Peyer's patch (tissue), 4 donors: Measurements from ENCODE around the gene TXLNG. TPM values are rescaled to one million over a fixed set of nuclear protein-coding genes. Genes with fewer than 3 reads are reported as not detected.
"Not testable (repeated sequence)": the region's sequence is repeated elsewhere in the genome, so short reads cannot be mapped to it uniquely, and the experiment has no call there.

Source experiments
- DNase-seq, 3 donors: peaks; one replicate each; pipeline ENCODE4 v3.0.0-alpha.2; 2017 to 2019
- H3K27ac ChIP-seq, 4 donors: fragments of 200-600 bp; sonication (generic); one replicate each; pipeline ENCODE4 v1.5.1; 2016 to 2019
- H3K27me3 ChIP-seq, 2 donors: fragments of 200-600 bp; sonication (generic); one replicate each; pipeline ENCODE4 v1.5.1; 2019
- H3K36me3 ChIP-seq, 3 donors: fragments of 200-600 bp; sonication (generic); one replicate each; pipeline ENCODE4 v1.5.1; 2016 to 2019
- H3K4me1 ChIP-seq, 4 donors: fragments of 200-600 bp; sonication (generic); one replicate each; pipeline ENCODE4 v1.5.1; 2016 to 2019
- H3K4me3 ChIP-seq, 4 donors: fragments of 200-600 bp; sonication (generic); 1 replicate in 3 of 4; 2 replicates in 1 of 4; pipeline ENCODE4 v1.5.1; 2016 to 2019; ENCODE audit warnings: mild to moderate bottlenecking in 1 of 4
- H3K9me3 ChIP-seq, 4 donors: fragments of 200-600 bp; sonication (generic); one replicate each; pipeline ENCODE4 v1.5.1; 2016 to 2019; ENCODE audit warnings: mild to moderate bottlenecking in 1 of 4
- CTCF ChIP-seq, 6 experiments: fragments of 450-650 bp in 4 of 6; fragments of 200-600 bp in 2 of 6; sonication (generic) in 1 of 6; IDR thresholded peaks; one replicate each; pipeline ENCODE4 v1.5.1; 2017 to 2019; ENCODE audit warnings: antibody characterized with exemption in 6 of 6, mild to moderate bottlenecking in 3 of 6, moderate library complexity in 1 of 6
- POLR2A ChIP-seq, 2 donors: fragments of 450-650 bp; IDR thresholded peaks; one replicate each; pipeline ENCODE4 v1.5.1; 2017; ENCODE audit warnings: antibody characterized with exemption in 2 of 2, mild to moderate bottlenecking in 2 of 2, moderate library complexity in 2 of 2
- total RNA-seq, 4 donors: library from RNA; depleted of rRNA; stranded (reverse); fragments of >200 nt; gene quantifications; one replicate each; pipeline ENCODE4 v1.1.0, GENCODE V29; 2016

TXLNG gene
- total RNA-seq, 4 donors from 2014 or later: 8.9 to 20.6 (median 14.7) TPM

- Histone ChIP-seq H3K4me3 (no peak overlapping the region), H3K9me3 (no peaks in the 10 kb centered on the region), H3K36me3 (peaks cover 0 to 27% (median 0%) of the 10 kb centered on the region in 3 donors), H3K27ac (no peak overlapping the region), H3K27me3 (no peaks in the 10 kb centered on the region), H3K4me1 (no peaks in the 10 kb centered on the region)
- TF ChIP-seq POLR2A (IDR thresholded peaks at IDR 0.05) (no peak), CTCF (IDR thresholded peaks at IDR 0.05) (no peak)
- no peak for DNase-seq
Measured at GRCh38 chrX:16748425-16748824, 37.8 kb upstream of the TXLNG start.

- DNase-seq: no peak
- Histone ChIP-seq H3K4me3 (no peak overlapping the region), H3K9me3 (no peaks in the 10 kb centered on the region), H3K27me3 (no peaks in the 10 kb centered on the region), H3K4me1 (no peaks in the 10 kb centered on the region), H3K36me3 (peaks cover 0 to 10% (median 0%) of the 10 kb centered on the region in 3 donors), H3K27ac (no peak overlapping the region)
- TF ChIP-seq POLR2A (IDR thresholded peaks at IDR 0.05) (no peak), CTCF (IDR thresholded peaks at IDR 0.05) (no peak)
Measured at GRCh38 chrX:16750136-16750535, 36.1 kb upstream of the TXLNG start.

GRCh38 chrX:16754019-16754418 is 32.2 kb upstream of the TXLNG start:
- Histone ChIP-seq H3K4me1 (no peaks in the 10 kb centered on the region), H3K27ac (no peak overlapping the region), H3K4me3 (no peak overlapping the region), H3K27me3 (no peaks in the 10 kb centered on the region), H3K36me3 (peaks cover 0 to 23% (median 0%) of the 10 kb centered on the region in 3 donors), H3K9me3 (no peaks in the 10 kb centered on the region)
- DNase-seq: no peak
- TF ChIP-seq POLR2A (IDR thresholded peaks at IDR 0.05): no peak
- no peak for TF ChIP-seq CTCF (IDR thresholded peaks at IDR 0.05)

- Histone ChIP-seq H3K4me3 (no peak overlapping the region), H3K27me3 (no peaks in the 10 kb centered on the region), H3K9me3 (no peaks in the 10 kb centered on the region), H3K36me3 (peaks cover 0 to 27% (median 0%) of the 10 kb centered on the region in 3 donors), H3K27ac (no peak overlapping the region), H3K4me1 (no peaks in the 10 kb centered on the region)
- TF ChIP-seq CTCF (IDR thresholded peaks at IDR 0.05): no peak
- TF ChIP-seq POLR2A (IDR thresholded peaks at IDR 0.05): no peak
- DNase-seq: no peak
Measured at GRCh38 chrX:16756724-16757123, 29.5 kb upstream of the TXLNG start.

GRCh38 chrX:16761500-16761899 is 24.8 kb upstream of the TXLNG start:
- H3K4me3 ChIP-seq, H3K27me3 ChIP-seq, H3K27ac ChIP-seq, H3K4me1 ChIP-seq, DNase-seq, H3K9me3 ChIP-seq: not testable (repeated sequence)
- peaks cover 0 to 23% (median 0%) of the 10 kb centered on the region in 3 donors for H3K36me3 ChIP-seq

GRCh38 chrX:16762579-16762978 is 23.7 kb upstream of the TXLNG start:
- H3K9me3 ChIP-seq: no peaks in the 10 kb centered on the region
- DNase-seq: no peak
- peaks cover 0 to 13% (median 0%) of the 10 kb centered on the region in 3 donors for H3K36me3 ChIP-seq
- H3K4me1 ChIP-seq: no peaks in the 10 kb centered on the region
- H3K27me3 ChIP-seq: no peaks in the 10 kb centered on the region
- no peak overlapping the region for H3K27ac ChIP-seq
- H3K4me3 ChIP-seq: no peak overlapping the region
- TF ChIP-seq CTCF (IDR thresholded peaks at IDR 0.05) (no peak), POLR2A (IDR thresholded peaks at IDR 0.05) (no peak)
